Measurements from ENCODE around the gene PRR9.
"Not testable (repeated sequence)": the region's sequence is repeated elsewhere in the genome, so short reads cannot be mapped to it uniquely, and the experiment has no call there.

PRR9 gene

DNA sequence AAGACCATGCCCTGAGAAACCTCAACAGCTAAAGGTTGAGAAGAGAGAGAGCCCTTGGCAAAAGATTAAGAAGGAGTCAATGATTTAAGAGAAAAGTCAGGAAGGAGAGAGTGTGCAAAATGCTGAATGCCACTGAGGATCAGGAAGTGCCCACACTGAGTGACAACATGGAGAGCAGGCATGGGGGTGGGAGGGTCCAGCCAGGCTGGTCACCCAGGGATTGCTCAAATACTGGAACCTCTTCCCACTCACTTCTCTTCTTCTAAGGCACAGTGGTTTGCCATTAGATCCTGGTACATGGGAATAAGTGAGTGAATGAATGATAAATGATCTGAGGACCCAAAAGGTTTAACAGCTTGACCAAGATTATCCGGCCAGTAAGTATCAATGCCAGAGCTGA, 11.1 kb downstream of the PRR9 start:
- TF ChIP-seq CTCF (IDR thresholded peaks at IDR 0.05; ENCODE audit: insufficient read depth, low read depth, low read length, missing control alignments), result no peak
- no peak for DNase-seq (ENCODE audit: low read depth)
- H3K4me3 ChIP-seq (ENCODE audit: low read length), result no peak overlapping the region

- TF ChIP-seq CTCF (IDR thresholded peaks at IDR 0.05; ENCODE audit: insufficient read depth, low read depth, low read length, missing control alignments), result peak; percentile 39
- not testable (repeated sequence) for DNase-seq (ENCODE audit: low read depth); H3K4me3 ChIP-seq (ENCODE audit: low read length)
Measured at GRCh38 chr1:153229076-153229829, 11.9 kb downstream of the PRR9 start.

DNA sequence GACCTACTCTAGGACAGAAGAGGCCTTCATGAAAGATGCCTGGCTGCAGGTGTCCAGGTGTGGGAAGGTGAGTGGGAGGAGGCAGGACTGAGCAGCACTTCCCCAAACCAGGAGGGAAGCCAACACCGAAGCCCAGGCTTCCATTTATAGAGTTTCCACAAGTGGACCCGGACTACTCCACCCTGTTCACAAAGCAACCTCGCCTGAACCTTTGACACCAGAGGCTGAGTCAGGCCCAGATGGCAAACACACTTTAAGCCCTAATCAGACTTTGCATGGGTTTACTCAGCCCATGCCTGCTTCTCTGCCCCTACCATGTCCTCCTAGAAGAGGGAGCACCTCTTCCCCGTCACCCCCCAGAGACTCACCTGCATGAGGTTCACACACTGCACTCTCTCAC, 14.0 kb downstream of the PRR9 start:
- DNase-seq (ENCODE audit: low read depth), result no peak
- TF ChIP-seq CTCF (IDR thresholded peaks at IDR 0.05; ENCODE audit: insufficient read depth, low read depth, low read length, missing control alignments), result no peak
- H3K4me3 ChIP-seq (ENCODE audit: low read length), result no peak overlapping the region

- TF ChIP-seq CTCF (IDR thresholded peaks at IDR 0.05; ENCODE audit: insufficient read depth, low read depth, low read length, missing control alignments), result no peak
- no peak overlapping the region for H3K4me3 ChIP-seq (ENCODE audit: low read length)
- no peak for DNase-seq (ENCODE audit: low read depth)
Measured at GRCh38 chr1:153231785-153232184, 14.4 kb downstream of the PRR9 start.

DNA sequence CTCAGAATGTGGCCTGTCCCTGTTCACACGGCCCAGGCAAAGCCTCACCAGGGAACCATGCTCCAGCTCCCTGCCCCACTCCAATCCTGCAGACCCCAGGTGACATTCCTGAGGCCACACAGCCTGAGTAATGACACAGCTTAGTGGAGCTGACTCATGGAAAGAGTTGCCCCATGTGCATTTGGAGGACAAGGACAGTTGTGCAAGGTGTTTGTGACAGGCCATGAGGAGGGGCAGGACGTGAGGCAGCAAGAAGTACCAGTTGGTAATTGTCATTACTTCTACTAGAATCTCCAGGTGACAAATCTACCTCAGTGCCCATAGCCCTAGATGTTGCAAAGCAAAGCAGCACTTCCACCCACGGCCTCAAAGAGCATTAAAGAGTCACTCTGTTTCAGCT, 15.2 kb downstream of the PRR9 start:
- TF ChIP-seq CTCF (IDR thresholded peaks at IDR 0.05; ENCODE audit: insufficient read depth, low read depth, low read length, missing control alignments), result no peak
- DNase-seq (ENCODE audit: low read depth), result peak; percentile 17
- no peak overlapping the region for H3K4me3 ChIP-seq (ENCODE audit: low read length)

- no peak for TF ChIP-seq CTCF (IDR thresholded peaks at IDR 0.05; ENCODE audit: insufficient read depth, low read depth, low read length, missing control alignments)
- no peak for DNase-seq (ENCODE audit: low read depth)
- no peak overlapping the region for H3K4me3 ChIP-seq (ENCODE audit: low read length)
Measured at GRCh38 chr1:153233448-153233847, 16.1 kb downstream of the PRR9 start.

DNA sequence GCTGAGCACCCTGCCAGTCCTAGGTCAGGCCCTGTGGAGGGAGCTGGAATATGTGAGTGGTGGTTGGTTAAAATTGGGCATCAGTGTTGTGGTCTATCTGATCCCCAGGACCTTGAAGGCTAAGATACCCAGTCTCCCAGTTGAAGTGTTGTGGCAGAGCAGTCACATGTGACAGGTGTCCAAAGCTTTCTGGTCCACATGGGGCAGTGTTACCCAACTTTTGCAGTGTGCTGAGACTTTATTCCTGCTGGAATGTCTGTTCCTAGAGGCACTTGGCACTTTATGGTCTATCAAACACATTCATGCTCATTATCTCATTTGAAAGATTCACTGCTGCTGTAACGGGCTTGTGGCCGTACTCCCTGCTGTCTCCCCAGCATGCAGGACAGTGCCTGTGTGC, 21.1 kb downstream of the PRR9 start:
- H3K4me3 ChIP-seq (ENCODE audit: low read length), result no peak overlapping the region
- peak; percentile 34 for DNase-seq (ENCODE audit: low read depth)
- TF ChIP-seq CTCF (IDR thresholded peaks at IDR 0.05; ENCODE audit: insufficient read depth, low read depth, low read length, missing control alignments), result peak; percentile 60
